Uterus (tissue), 4 donors: ENCODE results near the gene TMED10. TPM values are rescaled to one million over a fixed set of nuclear protein-coding genes. Genes with fewer than 3 reads are reported as not detected.

Source experiments
- DNase-seq, 2 donors: peaks; one replicate each; pipeline ENCODE4 v3.0.0-alpha.2; 2019 to 2020
- H3K27ac ChIP-seq, 2 donors: fragments of 200-600 bp; sonication (generic); 1 replicate in 1 of 2; 2 replicates in 1 of 2; pipeline ENCODE4 v1.5.1; 2016 to 2018
- H3K27me3 ChIP-seq, 2 donors: fragments of 200-600 bp; sonication (generic); one replicate each; pipeline ENCODE4 v1.5.1; 2018 to 2019; ENCODE audit warnings: control low read depth in 1 of 2
- H3K36me3 ChIP-seq, 2 donors: fragments of 200-600 bp; sonication (generic); one replicate each; pipeline ENCODE4 v1.5.1; 2019; ENCODE audit warnings: control low read depth in 1 of 2
- H3K4me1 ChIP-seq, 2 donors: fragments of 200-600 bp; sonication (generic); one replicate each; pipeline ENCODE4 v1.5.1; 2018 to 2019; ENCODE audit warnings: control low read depth in 1 of 2
- H3K4me3 ChIP-seq, 2 donors: fragments of 200-600 bp; sonication (generic); 1 replicate in 1 of 2; 2 replicates in 1 of 2; pipeline ENCODE4 v1.5.1; 2018 to 2019; ENCODE audit warnings: mild to moderate bottlenecking in 1 of 2
- H3K9me3 ChIP-seq, 2 donors: fragments of 200-600 bp; sonication (generic); one replicate each; pipeline ENCODE4 v1.5.1; 2019; ENCODE audit warnings: control low read depth in 1 of 2
- POLR2A ChIP-seq, 2 donors: fragments of 450-650 bp; IDR thresholded peaks; one replicate each; pipeline ENCODE4 v1.6.1; 2016; ENCODE audit warnings: antibody characterized with exemption in 2 of 2, mild to moderate bottlenecking in 1 of 2, moderate library complexity in 1 of 2
- intact Hi-C: fragments of 100-400 bp; cut with DNase I; formaldehyde crosslinking; loops from one replicate; pipeline ENCODE4 v1.15.1; 2023; ENCODE audit warnings: low total_unique reads
- total RNA-seq, 4 donors: library from RNA; depleted of rRNA in 3 of 4; stranded (reverse); fragments of >200 nt in 3 of 4; gene quantifications; one replicate each; pipeline versions ENCODE4 v1.1.0 to v1.2.4, GENCODE V29; 2014 to 2023
- TF ChIP-seq, protein P1 (sequence below), 4 experiments: fragments of 200-600 bp in 2 of 4; fragments of 450-650 bp in 2 of 4; sonication (generic) in 2 of 4; IDR thresholded peaks; one replicate each; pipeline ENCODE4 v1.5.1; 2016 to 2019; ENCODE audit warnings: antibody characterized with exemption in 4 of 4, mild to moderate bottlenecking in 2 of 4, moderate library complexity in 1 of 4
- donor health status: DM: yes; HTN: yes; CAD: no.

Gene TMED10
- total RNA-seq, 4 donors from 2014 or later = 206 to 389 (median 287) TPM

DNA sequence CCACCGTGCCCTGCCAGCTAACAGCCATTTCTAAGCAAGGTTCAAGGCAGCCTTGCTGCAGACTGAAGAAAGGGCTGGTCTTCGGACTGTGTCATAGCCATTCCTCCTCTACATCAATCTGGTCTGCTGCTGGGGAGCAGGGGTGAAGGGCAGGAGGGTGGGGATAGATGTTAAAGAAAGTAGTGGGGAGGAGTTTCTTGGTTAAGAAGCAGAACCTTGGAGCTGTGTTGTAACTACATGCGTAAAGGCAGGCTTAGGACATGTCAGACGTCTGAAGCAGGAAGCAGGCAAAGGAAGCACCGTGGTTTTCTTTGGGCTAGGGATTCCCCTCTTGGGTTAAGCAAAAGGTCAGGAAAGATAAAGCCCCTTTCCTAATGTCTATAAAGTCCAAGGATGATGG is 31.5 kb downstream of the TMED10 start:
- intact Hi-C loops = no loop called here
- peaks cover 5 to 7% of the 10 kb centered on the region in 2 donors for H3K4me1 ChIP-seq

DNA sequence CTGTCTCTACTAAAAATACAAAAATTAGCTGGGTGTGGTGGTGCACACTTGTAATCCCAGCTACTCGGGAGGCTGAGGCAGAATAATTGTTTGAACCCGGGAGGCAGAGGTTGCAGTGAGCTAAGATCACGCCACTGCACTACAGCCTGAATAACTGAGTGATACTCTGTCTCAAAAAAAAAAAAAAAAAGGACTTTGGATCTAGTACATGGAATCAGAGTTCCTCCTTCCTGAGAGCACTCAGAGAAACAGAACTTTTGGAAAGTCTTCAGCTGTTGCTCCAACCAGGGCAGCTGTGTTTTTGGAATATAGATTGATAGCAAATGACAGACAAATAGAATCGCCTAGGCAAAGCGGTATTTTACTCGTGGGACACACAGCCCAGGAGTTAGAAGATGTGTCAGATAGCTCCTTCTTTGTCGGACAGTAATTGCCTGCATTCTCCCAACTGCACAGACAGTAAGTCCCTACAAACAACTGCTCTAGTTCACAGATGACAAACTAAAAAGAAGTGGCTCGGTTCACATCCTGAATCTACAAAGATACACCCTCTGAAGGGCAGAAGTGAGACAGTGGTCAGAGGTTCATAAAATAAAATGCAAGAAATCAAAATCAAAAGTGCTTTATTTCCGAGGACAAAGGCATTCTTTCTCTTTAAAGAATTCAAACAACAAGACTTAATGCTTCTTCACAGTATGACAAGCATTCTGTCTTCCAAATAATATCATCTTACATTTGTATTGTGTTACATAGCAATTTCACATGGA is 32.5 kb downstream of the TMED10 start:
- Histone ChIP-seq H3K27me3 (no peaks in the 10 kb centered on the region), H3K27ac (no peak overlapping the region), H3K36me3 (no peaks in the 10 kb centered on the region), H3K9me3 (no peaks in the 10 kb centered on the region), H3K4me3 (no peak overlapping the region), H3K4me1 (peaks cover 5 to 7% of the 10 kb centered on the region in 2 donors)
- TF ChIP-seq, protein P1, sequence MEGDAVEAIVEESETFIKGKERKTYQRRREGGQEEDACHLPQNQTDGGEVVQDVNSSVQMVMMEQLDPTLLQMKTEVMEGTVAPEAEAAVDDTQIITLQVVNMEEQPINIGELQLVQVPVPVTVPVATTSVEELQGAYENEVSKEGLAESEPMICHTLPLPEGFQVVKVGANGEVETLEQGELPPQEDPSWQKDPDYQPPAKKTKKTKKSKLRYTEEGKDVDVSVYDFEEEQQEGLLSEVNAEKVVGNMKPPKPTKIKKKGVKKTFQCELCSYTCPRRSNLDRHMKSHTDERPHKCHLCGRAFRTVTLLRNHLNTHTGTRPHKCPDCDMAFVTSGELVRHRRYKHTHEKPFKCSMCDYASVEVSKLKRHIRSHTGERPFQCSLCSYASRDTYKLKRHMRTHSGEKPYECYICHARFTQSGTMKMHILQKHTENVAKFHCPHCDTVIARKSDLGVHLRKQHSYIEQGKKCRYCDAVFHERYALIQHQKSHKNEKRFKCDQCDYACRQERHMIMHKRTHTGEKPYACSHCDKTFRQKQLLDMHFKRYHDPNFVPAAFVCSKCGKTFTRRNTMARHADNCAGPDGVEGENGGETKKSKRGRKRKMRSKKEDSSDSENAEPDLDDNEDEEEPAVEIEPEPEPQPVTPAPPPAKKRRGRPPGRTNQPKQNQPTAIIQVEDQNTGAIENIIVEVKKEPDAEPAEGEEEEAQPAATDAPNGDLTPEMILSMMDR (IDR thresholded peaks at IDR 0.05) = no peak
- TF ChIP-seq POLR2A (IDR thresholded peaks at IDR 0.05) = no peak
- DNase-seq = no peak
- intact Hi-C loops = no loop called here

More for the DNA sequence above, 31.5 kb downstream of the TMED10 start:
- Histone ChIP-seq H3K4me3 (no peak overlapping the region), H3K27me3 (no peaks in the 10 kb centered on the region), H3K36me3 (no peaks in the 10 kb centered on the region), H3K27ac (peak overlapping the region; percentile 10 to 34), H3K9me3 (no peaks in the 10 kb centered on the region)
- TF ChIP-seq, protein P1 (IDR thresholded peaks at IDR 0.05) = no peak
- no peak for TF ChIP-seq POLR2A (IDR thresholded peaks at IDR 0.05)
- DNase-seq = no peak

DNA sequence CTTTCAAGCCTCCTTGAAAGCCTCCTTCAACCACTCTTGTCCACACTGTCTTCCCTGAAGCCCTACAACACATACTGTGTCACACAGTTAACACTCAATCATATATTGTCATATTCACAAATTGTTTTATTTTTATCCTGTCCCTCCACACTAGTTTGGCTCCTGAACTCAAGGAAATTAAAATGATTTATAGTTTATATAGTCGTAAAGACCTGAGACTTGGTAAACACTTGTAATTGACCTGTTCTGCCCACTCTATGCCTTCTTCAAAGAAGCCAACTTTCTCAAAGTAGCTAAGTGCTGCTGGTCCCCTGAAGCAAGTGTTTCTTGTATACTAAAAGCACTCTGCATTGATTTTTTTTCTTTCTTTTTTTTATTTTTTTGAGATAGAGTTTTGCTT is 33.9 kb downstream of the TMED10 start:
- Histone ChIP-seq H3K36me3 (no peaks in the 10 kb centered on the region), H3K4me3 (no peak overlapping the region), H3K4me1 (peaks cover 5 to 7% of the 10 kb centered on the region in 2 donors), H3K27ac (peak overlapping the region in 1 of 2 donors; percentile 45), H3K27me3 (no peaks in the 10 kb centered on the region), H3K9me3 (no peaks in the 10 kb centered on the region)
- no peak for DNase-seq
- TF ChIP-seq, protein P1 (IDR thresholded peaks at IDR 0.05) = no peak
- no peak for TF ChIP-seq POLR2A (IDR thresholded peaks at IDR 0.05)
- intact Hi-C loops = no loop called here

DNA sequence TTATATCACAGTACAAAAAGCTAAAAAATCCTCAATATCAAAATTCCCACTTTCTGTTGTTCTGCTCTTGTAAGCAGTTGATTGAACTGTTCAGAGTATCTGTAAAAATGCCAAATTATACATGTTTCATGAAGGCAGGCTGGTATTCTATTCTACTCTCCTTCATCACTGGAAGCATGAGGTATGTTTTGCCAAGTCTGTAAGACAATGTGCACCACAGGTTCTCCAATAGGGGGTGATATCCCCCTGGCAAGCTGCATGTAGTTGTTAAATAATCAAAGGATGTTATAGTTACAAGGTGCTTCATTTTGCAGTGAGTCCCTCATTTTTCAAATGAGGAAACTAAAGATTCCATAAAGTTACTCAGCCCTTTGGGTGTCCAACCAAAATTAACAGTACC is 34.4 kb downstream of the TMED10 start:
- Histone ChIP-seq H3K27ac (peak overlapping the region in 1 of 2 donors; percentile 45), H3K36me3 (no peaks in the 10 kb centered on the region), H3K4me1 (peaks cover under 1 to 7% of the 10 kb centered on the region in 2 donors), H3K9me3 (no peaks in the 10 kb centered on the region), H3K27me3 (no peaks in the 10 kb centered on the region), H3K4me3 (no peak overlapping the region)
- intact Hi-C loops = no loop called here
- TF ChIP-seq, protein P1 (IDR thresholded peaks at IDR 0.05) = peak; percentile 10 to 40 (median 18)
- TF ChIP-seq POLR2A (IDR thresholded peaks at IDR 0.05) = no peak
- DNase-seq = no peak

DNA sequence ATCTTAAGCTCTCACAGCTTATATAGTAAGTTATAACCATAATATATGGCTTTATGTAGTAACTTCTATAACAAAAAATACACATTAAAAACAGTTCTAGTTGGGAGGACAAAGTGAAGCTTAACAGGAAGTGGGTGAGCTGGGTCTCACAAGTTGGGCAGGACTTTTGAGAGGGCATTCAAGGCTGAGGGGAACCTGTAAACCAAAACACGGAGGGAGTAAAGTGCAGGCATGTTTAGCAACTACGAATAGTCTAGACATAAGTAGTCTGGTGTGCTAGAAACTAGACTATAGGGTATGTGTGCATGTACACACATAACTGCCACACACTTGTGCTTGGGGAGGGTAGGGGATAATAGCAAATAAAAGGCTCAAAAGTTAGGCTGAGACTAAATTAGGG is 35.4 kb downstream of the TMED10 start:
- TF ChIP-seq, protein P1 (IDR thresholded peaks at IDR 0.05) = no peak
- no peak for TF ChIP-seq POLR2A (IDR thresholded peaks at IDR 0.05)
- Histone ChIP-seq H3K9me3 (no peaks in the 10 kb centered on the region), H3K27me3 (no peaks in the 10 kb centered on the region), H3K4me3 (no peak overlapping the region), H3K27ac (no peak overlapping the region), H3K4me1 (peaks cover 0 to 7% of the 10 kb centered on the region in 2 donors), H3K36me3 (no peaks in the 10 kb centered on the region)
- DNase-seq = no peak
- intact Hi-C loops = no loop called here
